Left ventricle myocardium inferior (tissue), 1 donor: ENCODE data around the gene GDF9. TPM values are rescaled to one million over a fixed set of nuclear protein-coding genes. Genes with fewer than 3 reads are reported as not detected.

ENCODE experiments used
- DNase-seq: peaks from one replicate; pipeline ENCODE4 v3.0.0-alpha.2; 2020
- H3K27ac ChIP-seq: fragments of 200-600 bp; replicated peaks from 2 replicates; pipeline ENCODE4 v1.8.0; 2021
- H3K27me3 ChIP-seq: fragments of 200-600 bp; 2 replicates; pipeline ENCODE4 v1.8.0; 2021; ENCODE audit warnings: low read depth
- H3K36me3 ChIP-seq: fragments of 200-600 bp; 2 replicates; pipeline ENCODE4 v1.8.0; 2021
- H3K4me1 ChIP-seq: fragments of 200-600 bp; 2 replicates; pipeline ENCODE4 v1.8.0; 2021
- H3K4me3 ChIP-seq: fragments of 200-600 bp; 2 replicates; pipeline ENCODE4 v1.8.0; 2021; ENCODE audit warnings: mild to moderate bottlenecking, moderate library complexity
- H3K9me3 ChIP-seq: fragments of 200-600 bp; replicated peaks from 2 replicates; pipeline ENCODE4 v1.8.0; 2021
- intact Hi-C: fragments of 100-400 bp; cut with micrococcal nuclease; formaldehyde crosslinking; loops from one replicate; pipeline ENCODE4 v1.11.0; 2022
- total RNA-seq: library from RNA; stranded (reverse); fragmentation: NEBNext Ultra II Directional; extraction: Animal tissue kit (Norgen Biotek cat#: 25700); gene quantifications from one replicate; pipeline ENCODE4 v1.2.1, GENCODE V29; 2021
- TF ChIP-seq, protein P1 (sequence below): fragments of 200-600 bp; IDR thresholded peaks from 2 replicates; pipeline ENCODE4 v1.8.0; 2021; ENCODE audit warnings: antibody characterized with exemption, mild to moderate bottlenecking, borderline replicate concordance
- donor health status: DM: no; HTN: yes; CAD: no; lungs with severe emphysema.

Gene GDF9
- total RNA-seq, 1 donor from 2014 or later = 0.52 TPM

DNA sequence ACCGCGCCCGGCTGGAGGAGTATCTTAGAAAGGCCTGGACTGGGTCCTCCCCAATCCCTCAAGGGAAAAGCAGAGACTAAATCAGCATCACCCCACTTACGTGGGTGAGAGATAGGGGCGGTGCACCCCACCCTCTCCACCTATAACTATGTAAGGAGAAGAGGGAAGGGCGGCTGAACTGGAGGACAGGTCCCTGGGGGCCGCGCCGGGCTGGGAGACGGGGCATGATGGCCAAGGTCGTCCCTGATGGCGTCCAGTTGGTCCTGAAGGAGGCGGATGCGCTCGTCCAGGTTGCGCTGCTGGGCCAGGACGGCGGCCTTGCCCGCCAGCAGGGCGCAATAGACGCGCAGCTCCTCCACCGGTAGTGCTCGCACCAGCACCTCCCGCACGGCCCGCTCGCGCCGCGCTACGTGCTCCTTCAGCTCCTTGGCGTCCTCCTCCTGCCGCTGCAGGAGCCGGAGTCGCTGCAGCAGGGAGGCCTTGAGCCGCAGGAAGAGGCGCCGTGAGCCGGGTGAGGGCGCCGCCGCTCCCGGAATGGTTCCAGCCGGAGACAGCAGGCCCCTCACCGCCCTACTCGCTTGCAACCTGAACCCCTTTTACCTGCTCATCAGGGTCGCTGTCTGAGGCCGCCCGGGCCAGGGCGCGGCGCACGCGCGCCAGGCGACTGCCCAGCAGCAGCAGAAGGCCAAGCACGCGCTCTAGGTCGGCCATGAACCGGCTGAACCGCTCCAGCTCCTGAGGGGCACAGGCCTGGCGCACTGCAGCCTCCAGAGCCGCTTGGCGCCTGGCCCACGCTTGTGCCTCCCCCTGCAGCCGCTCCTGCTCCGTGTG lies 43.4 kb downstream of the GDF9 start:
- Histone ChIP-seq H3K27me3 (peaks cover 8% of the 10 kb centered on the region), H3K9me3 (no peaks in the 10 kb centered on the region), H3K4me1 (peaks cover 28% of the 10 kb centered on the region), H3K36me3 (peaks cover 4% of the 10 kb centered on the region), H3K27ac (peak overlapping the region; percentile 23), H3K4me3 (peak overlapping the region; percentile 55)
- TF ChIP-seq, protein P1, sequence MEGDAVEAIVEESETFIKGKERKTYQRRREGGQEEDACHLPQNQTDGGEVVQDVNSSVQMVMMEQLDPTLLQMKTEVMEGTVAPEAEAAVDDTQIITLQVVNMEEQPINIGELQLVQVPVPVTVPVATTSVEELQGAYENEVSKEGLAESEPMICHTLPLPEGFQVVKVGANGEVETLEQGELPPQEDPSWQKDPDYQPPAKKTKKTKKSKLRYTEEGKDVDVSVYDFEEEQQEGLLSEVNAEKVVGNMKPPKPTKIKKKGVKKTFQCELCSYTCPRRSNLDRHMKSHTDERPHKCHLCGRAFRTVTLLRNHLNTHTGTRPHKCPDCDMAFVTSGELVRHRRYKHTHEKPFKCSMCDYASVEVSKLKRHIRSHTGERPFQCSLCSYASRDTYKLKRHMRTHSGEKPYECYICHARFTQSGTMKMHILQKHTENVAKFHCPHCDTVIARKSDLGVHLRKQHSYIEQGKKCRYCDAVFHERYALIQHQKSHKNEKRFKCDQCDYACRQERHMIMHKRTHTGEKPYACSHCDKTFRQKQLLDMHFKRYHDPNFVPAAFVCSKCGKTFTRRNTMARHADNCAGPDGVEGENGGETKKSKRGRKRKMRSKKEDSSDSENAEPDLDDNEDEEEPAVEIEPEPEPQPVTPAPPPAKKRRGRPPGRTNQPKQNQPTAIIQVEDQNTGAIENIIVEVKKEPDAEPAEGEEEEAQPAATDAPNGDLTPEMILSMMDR = no peak
- DNase-seq = no peak
- intact Hi-C loops = no loop called here

DNA sequence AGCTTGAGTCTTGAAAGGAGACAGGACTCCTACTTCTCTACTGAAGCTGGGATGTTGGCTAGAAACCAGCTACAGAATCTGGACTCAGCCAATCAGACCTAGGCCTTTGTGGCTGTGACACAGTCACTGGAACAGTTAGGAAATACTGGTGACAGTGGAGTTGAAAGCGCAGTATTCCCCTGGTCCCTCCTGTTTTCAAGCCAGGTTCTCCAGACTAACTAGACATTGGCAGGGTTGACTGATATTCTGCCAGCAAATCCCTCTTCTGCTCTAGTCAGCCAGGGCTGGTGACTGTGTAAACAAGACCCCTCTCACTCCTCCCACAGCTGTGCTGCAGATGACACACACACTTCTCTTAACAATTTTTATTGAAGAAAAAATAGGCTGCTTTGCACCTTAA lies 44.5 kb downstream of the GDF9 start:
- DNase-seq = no peak
- TF ChIP-seq, protein P1 = no peak
- H3K9me3 ChIP-seq = no peaks in the 10 kb centered on the region
- no peak overlapping the region for H3K4me3 ChIP-seq
- peaks cover 4% of the 10 kb centered on the region for H3K36me3 ChIP-seq
- intact Hi-C loops = no loop called here
- H3K27ac ChIP-seq = no peak overlapping the region
- H3K27me3 ChIP-seq = peaks cover 8% of the 10 kb centered on the region
- H3K4me1 ChIP-seq = peaks cover 28% of the 10 kb centered on the region

DNA sequence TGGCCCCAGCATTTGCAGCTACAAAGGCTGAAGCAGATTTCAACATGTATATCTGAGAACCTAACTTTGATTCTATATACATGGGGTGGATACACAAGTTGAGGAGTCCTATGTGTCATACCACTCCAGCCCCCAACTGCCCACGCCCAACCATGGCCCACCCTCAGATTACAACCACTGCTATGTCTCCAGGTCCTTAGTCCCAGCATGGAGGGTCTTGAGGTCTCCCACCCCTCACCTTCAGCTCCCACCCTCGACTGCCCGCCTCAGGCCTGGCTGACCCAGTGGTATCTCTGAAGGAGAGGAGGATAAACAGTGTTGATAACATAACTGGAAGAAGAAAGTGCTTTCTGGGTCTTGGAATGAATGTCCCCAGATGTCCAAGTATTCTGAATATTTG lies 44.9 kb downstream of the GDF9 start:
- Histone ChIP-seq H3K4me1 (peaks cover 24% of the 10 kb centered on the region), H3K36me3 (peaks cover 4% of the 10 kb centered on the region), H3K27ac (no peak overlapping the region), H3K27me3 (peaks cover 8% of the 10 kb centered on the region), H3K4me3 (no peak overlapping the region), H3K9me3 (no peaks in the 10 kb centered on the region)
- TF ChIP-seq, protein P1 = no peak
- intact Hi-C loops = no loop called here
- DNase-seq = no peak

DNA sequence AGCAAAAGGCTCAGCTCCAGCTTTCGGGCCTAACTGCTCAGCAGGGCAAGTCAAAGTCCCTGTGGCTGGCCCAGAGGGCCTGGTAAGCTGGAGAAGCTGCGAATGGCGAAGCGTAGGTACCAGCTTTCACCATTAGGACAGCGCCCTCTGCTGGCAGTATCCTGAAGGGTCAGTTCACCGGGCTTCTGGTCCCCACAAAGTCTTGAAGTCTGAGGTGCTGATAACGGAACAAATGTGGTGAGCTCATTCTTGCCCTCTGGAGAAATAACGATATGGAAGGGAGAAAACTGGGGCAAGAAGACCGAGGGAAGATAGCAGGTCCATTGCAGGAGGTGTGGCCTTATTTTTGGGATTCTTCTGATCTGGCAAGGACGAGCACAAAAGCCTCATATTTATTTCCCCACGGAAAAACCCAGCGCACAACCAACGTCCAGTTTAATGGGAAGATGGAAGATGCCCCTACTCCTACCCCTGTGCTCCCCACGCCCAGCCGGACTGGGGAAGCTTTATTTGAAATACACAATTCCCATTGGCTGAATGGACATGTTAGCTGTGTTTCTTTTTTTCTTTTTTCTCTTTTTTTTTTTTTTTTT lies 46.0 kb downstream of the GDF9 start:
- Histone ChIP-seq H3K27ac (no peak overlapping the region), H3K4me1 (peaks cover 17% of the 10 kb centered on the region), H3K36me3 (peaks cover 4% of the 10 kb centered on the region), H3K9me3 (no peaks in the 10 kb centered on the region), H3K4me3 (peak overlapping the region; percentile 29), H3K27me3 (peaks cover 8% of the 10 kb centered on the region)
- intact Hi-C loops = no loop called here
- TF ChIP-seq, protein P1 = peak; percentile 93
- peak; percentile 89 for DNase-seq

DNA sequence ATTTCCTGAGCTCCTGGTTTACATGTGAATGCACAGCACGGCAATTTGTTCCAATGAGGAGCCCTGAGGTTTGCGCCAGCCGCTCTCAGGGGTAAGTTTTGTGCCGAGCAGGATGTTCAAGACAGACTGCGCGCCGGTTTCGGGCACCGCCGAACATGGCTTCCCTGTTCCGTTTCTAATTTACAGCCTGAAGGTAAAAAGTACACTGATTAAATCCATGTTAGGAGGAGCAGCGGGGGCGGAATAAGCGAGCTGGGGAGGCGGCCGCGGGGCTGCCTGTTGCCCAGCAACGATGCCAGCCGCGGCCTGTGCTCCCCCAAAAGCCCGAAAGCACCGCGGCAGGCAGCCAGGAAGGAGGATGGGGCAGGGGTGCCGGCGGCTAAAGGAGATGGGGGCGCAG lies 46.8 kb downstream of the GDF9 start:
- TF ChIP-seq, protein P1 = no peak
- no peaks in the 10 kb centered on the region for H3K9me3 ChIP-seq
- peaks cover 2% of the 10 kb centered on the region for H3K36me3 ChIP-seq
- intact Hi-C loops = loop anchor here (10.0 kb wide), 1 partner anchor 75 kb away; the partner anchor contains the start of gene CCNI2
- peaks cover 17% of the 10 kb centered on the region for H3K4me1 ChIP-seq
- H3K27me3 ChIP-seq = peaks cover 11% of the 10 kb centered on the region
- H3K4me3 ChIP-seq = peak overlapping the region; percentile 29
- DNase-seq = no peak
- H3K27ac ChIP-seq = no peak overlapping the region
